HG03442 (cell line): ENCODE data around the gene DYNC2H1.

Source experiments
- ATAC-seq: cut with Tn5 transposase; IDR thresholded peaks from one replicate; pipeline ENCODE4 v1.9.1; 2021; ENCODE audit warnings: mild to moderate bottlenecking, moderate library complexity; ENCODE audit not compliant: unreplicated experiment

The DYNC2H1 gene

GRCh38 chr11:103441021-103441420 is 331.8 kb downstream of the DYNC2H1 start:
- ATAC-seq = no peak

GRCh38 chr11:103448966-103449365 is 339.7 kb downstream of the DYNC2H1 start:
- ATAC-seq = no peak

GRCh38 chr11:103450241-103450640 is 341.0 kb downstream of the DYNC2H1 start:
- ATAC-seq = no peak

GRCh38 chr11:103453126-103453525 is 343.9 kb downstream of the DYNC2H1 start:
- no peak for ATAC-seq

GRCh38 chr11:103453915-103454709 is 344.9 kb downstream of the DYNC2H1 start:
- no peak for ATAC-seq

GRCh38 chr11:103464420-103464819 is 355.2 kb downstream of the DYNC2H1 start:
- no peak for ATAC-seq

- no peak for ATAC-seq
Measured at GRCh38 chr11:103465555-103466140, 356.4 kb downstream of the DYNC2H1 start.

GRCh38 chr11:103471546-103471945 is 362.3 kb downstream of the DYNC2H1 start:
- ATAC-seq = no peak

GRCh38 chr11:103476874-103477273 is 367.6 kb downstream of the DYNC2H1 start:
- ATAC-seq = no peak

GRCh38 chr11:103480421-103480820 is 371.2 kb downstream of the DYNC2H1 start:
- no peak for ATAC-seq

- ATAC-seq = no peak
Measured at GRCh38 chr11:103483996-103484395, 374.8 kb downstream of the DYNC2H1 start.

GRCh38 chr11:103484545-103484944 is 375.3 kb downstream of the DYNC2H1 start:
- no peak for ATAC-seq

GRCh38 chr11:103486604-103487003 is 377.4 kb downstream of the DYNC2H1 start:
- ATAC-seq = no peak

- ATAC-seq = no peak
Measured at GRCh38 chr11:103487113-103487512, 377.9 kb downstream of the DYNC2H1 start.

GRCh38 chr11:103488031-103488461 is 378.8 kb downstream of the DYNC2H1 start:
- ATAC-seq = no peak

GRCh38 chr11:103488579-103488978 is 379.4 kb downstream of the DYNC2H1 start:
- ATAC-seq = no peak

- no peak for ATAC-seq
Measured at GRCh38 chr11:103491777-103492176, 382.6 kb downstream of the DYNC2H1 start.

GRCh38 chr11:103494491-103494890 is 385.3 kb downstream of the DYNC2H1 start:
- no peak for ATAC-seq

GRCh38 chr11:103497268-103497667 is 388.0 kb downstream of the DYNC2H1 start:
- no peak for ATAC-seq

- ATAC-seq = no peak
Measured at GRCh38 chr11:103499710-103500340, 390.6 kb downstream of the DYNC2H1 start.

- ATAC-seq = no peak
Measured at GRCh38 chr11:103515283-103515682, 406.1 kb downstream of the DYNC2H1 start.

GRCh38 chr11:103520792-103521191 is 411.6 kb downstream of the DYNC2H1 start:
- ATAC-seq = no peak
